ENCODE data around the gene FBXL12. TPM values are rescaled to one million over a fixed set of nuclear protein-coding genes. Genes with fewer than 3 reads are reported as not detected.
"Not testable (repeated sequence)": the region's sequence is repeated elsewhere in the genome, so short reads cannot be mapped to it uniquely, and the experiment has no call there.

Gene FBXL12
- polyA plus RNA-seq, 1 donor, result 28.6 TPM

DNA sequence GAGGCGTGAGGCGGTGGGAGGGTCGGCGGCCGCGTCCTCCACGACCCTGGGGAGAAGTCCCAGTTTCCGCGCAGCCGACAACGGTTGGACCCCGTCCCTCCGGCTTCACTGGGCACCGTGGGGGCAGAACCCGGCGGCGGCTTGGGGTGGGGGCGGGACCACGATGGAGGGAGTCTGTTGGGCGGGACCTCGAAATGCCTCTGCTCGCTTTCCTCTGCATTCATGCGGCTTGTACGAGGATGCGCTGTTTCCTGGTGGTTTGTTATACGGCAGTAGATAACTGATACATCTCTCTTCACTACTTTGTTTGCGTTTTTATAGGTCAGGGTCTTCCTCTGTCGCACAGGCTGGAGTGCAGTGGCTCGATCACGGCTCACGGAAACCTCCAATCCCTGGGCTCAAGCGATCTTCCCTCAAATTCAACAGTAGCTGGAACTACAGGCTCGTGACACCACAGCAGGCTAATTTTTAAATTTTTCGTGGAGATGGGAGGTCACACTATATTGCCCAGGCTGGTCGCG is 25.7 kb downstream of the FBXL12 start:
- DNase-seq, result no peak

DNA sequence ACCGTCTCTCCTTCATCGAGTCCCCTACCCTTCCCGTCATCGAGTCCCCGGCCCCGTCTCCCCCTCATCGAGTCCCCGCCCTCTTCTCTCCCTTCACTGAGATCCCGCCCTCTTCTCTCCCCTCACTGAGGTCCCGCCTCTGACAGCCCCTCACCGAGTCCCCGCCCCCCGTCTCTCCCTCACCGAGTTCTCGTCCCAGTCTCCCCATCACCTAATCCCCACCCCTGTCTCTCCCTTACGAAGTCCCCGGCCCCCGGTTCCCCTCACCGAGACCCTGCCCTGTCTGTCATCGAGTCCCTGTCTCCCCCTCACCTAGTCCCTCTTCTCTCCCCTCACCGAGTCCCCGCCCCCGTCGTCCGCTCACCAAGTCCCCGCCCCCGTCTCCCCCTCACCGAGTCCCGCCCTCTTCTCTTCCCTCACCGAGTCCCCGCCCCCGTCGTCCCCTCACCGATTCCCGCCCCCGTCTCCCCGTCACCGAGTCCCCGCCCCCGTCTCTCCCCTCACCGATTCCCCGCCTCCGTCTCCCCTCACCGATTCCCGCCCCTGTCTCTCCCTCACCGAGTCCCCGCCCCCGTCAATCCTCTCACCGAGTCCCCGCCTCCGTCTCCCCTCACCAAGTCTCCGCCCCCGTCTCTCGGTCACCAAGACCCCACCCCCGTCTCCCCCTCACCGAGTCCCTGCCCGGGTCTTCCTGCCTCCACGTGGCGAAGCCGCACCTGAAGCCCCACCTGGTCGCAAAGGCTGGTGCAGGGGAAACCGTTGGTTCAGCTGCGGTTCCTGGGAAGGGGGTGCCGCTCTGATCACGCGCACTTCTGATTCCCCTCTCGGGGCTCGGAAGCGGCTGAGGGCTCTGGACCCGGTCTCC is 26.4 kb downstream of the FBXL12 start:
- DNase-seq, result peak; percentile 97

DNA sequence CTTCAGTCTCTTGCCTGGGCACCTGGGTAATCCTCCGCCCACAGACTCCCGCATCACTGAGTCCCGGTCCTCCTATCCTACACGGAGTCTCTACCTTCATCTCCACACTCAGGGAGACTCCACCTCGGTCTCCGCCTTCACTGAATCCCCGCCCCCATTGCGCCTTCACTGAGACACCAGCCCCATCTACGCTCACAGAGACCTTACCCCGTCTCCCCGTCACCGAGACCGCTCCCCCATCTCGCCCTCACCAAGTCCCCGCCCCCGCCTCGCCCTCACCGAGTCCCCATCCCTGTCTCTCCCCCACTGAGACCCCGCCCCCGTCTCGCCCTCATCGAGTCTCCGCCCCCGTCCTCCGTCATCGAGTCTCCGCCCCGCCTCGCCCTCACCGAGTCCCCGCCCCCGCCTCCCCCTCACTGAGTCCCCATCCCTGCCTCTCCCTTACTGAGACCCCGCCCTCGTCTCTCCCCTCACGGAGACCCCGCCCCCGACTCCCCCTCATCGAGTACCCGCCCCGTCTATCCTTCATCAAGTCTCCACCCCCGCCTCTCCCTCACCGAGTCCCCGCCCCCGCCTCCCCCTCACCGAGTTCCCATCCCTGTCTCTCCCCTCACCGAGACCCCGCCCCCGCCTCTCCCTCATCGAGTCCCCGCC is 27.2 kb downstream of the FBXL12 start:
- peak; percentile 94 for DNase-seq

DNA sequence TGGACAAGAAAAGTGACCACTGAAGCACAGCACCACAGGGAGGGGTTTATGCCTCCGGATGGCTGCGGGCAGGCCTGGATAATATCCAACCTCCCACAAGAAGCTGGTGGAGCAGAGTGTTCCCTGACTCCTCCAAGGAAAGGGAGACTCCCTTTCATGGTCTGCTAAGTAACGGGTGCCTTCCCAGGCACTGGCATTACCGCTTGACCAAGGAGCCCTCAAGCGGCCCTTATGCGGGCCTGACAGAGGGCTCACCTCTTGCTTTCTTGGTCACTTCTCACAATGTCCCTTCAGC is 27.9 kb downstream of the FBXL12 start:
- DNase-seq, result not testable (repeated sequence)

DNA sequence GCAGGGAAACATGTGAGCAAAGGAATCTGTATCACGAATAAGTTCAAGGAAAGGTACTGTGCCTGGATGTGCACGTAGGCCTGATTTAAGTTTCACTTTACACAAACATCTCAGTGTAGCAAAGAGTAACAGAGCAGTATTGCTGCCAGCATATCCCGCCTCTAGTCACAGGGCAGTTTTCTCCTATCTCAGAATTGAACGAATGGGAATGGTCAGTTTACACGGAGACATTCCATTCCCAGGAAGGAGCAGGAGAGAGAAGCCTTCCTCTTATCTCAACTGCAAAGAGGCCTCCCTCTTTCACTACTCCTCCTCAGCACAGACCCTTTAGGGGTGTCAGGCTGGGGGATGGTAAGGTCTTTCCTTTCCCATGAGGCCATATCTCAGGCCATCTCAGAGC is 29.3 kb downstream of the FBXL12 start:
- DNase-seq, result not testable (repeated sequence)

DNA sequence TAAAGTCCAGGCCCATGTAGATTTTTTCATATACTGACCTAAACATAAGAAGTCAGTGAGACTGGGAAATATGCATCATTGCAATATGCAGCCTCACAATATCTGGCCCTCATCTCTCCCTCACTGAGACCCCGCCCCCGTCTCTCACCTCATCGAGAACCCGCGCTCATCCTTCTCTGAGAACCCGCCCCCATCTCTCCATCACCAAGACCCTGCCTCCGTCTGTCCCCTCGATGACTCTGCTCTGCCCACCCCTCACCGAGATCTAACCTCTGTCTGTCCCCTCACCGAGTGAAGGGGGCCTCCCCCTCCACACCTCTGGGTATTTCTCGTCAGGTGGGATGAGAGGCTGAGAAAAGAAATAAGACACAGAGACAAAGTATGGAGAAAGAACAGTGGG is 29.8 kb downstream of the FBXL12 start:
- no peak for DNase-seq

DNA sequence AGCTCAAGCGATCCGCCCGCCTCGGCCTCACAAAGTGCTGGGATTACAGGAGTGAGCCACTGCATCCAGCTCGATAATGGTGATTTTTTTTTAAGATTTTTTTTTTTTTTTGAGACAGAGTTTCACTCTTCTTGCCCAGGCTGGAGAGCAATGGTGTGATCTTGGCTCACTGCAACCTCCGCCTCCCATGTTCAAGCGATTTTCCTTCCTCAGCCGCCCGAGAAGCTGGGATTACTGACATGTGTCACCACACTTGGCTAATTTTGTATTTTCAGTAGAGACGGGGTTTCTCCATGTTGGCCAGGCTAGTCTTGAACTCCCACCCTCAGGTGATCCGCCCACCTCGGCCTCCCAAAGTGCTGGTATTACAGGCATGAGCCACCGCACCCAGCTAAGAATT is 30.3 kb downstream of the FBXL12 start:
- DNase-seq, result not testable (repeated sequence)

DNA sequence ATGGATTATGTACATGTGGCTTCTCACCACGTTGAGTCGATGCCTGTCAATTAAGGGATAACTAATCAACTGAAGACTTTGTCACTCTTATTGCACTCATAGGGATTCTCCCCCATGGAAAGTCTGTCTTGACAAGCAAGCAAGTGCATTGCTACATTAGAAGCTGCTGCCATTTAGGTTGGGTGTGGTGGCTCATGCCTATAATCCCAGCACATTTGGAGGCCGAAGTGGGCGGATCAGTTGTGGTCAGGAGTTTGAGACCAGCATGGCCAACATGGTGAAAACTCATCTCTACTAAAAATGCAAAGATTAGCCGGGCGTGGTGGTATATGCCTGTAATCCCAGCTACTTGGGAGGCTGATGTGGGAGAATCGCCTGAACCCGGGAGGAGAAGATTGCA is 32.1 kb downstream of the FBXL12 start:
- DNase-seq, result no peak

DNA sequence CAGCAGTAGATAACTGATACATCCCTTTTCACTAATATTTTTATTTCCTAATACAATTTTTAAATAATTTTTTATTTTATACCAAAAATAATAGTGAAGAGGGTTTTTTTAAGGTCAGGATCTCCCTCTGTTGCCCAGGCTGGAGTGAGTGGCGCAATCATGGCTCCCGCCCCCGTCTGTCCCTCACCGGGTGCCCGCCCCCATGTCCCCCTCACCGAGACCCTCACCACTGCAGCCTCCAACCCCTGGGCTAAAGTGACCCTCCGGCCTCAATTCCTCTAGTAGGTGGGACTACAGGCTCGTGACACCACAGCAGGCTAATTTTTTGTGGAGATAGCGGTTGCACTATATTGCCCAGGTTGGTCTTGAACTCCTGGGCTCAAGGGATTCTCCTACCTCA is 32.5 kb downstream of the FBXL12 start:
- DNase-seq, result no peak

DNA sequence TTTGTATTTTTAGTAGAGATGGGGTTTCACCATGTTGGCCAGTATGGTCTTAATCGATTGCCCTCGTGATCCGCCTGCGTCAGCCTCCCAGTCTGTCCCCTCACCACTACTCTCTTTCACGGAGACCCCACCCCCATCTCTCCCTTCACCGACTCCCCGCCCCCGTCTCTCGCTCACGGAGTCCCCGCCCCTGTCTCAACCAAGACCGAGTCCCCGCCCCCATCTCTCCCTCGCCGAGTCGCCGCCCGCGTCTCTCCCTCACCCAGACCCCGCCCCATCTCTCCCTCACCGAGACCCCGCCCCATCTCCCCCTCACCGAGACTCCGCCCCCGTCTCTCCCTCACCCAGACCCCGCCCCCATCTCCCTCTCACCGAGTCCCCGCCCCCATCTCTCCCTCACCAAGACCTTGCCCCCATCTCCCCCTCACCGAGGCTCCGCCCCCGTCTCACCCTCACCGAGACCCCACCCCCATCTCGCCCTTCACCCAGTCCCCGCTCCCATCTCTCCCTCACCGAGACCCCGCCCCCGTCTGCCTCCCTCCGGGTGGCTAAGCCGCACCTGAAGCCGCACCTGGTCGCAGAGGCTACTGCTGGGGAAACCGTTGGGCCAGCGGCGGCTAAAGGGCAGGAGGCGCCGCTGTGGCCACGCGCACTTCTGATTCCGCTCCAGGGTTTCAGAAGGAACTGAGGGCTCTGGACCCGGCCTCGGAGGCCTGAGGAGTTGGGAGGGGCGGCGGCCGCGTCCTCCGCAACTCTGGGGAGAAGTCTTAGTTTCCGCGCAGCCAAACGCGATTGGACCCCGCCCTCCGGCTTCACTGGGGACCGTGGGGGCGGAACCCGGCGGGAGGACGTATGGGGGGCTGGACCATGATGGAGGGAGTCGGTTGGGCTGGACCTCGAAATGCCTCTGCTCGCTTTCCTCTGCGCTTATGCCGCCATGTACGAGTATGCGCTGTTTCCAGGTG is 33.2 kb downstream of the FBXL12 start:
- DNase-seq, result peak; percentile 97

DNA sequence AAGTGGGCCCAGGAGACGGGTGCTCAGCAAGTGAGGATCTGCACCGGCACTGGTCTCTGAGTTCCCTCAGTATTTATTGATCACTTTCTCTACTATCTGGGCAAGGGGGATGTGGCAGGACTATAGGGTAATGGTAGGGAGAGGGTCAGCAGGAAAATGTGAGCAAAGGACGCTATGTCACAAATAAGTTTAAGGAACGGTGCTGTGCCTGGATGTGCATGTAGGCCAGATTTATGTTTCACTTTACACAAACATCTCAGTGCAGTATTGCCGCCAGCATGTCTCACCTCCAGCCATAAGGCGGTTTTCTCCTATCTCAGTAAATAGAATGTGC is 34.7 kb downstream of the FBXL12 start:
- DNase-seq, result not testable (repeated sequence)

DNA sequence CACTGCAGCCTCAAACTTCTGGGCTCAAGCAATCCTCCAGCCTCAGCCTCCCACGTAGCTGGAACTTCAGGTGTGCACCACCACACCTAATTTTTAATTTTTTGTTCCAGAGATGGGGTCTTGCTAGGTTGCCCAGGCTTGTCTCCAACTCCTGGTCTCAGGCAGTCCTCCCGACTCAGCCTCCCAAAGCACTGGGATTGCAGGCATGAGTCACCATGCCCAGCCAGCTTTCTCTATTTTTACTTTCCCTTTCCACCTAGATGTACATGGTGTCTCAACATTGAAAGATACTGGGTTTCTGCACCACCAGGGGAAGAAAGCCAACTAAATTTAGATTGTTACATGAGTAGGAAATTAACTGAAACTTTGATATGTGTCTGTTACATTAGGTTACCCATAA is 36.5 kb downstream of the FBXL12 start:
- no peak for DNase-seq

DNA sequence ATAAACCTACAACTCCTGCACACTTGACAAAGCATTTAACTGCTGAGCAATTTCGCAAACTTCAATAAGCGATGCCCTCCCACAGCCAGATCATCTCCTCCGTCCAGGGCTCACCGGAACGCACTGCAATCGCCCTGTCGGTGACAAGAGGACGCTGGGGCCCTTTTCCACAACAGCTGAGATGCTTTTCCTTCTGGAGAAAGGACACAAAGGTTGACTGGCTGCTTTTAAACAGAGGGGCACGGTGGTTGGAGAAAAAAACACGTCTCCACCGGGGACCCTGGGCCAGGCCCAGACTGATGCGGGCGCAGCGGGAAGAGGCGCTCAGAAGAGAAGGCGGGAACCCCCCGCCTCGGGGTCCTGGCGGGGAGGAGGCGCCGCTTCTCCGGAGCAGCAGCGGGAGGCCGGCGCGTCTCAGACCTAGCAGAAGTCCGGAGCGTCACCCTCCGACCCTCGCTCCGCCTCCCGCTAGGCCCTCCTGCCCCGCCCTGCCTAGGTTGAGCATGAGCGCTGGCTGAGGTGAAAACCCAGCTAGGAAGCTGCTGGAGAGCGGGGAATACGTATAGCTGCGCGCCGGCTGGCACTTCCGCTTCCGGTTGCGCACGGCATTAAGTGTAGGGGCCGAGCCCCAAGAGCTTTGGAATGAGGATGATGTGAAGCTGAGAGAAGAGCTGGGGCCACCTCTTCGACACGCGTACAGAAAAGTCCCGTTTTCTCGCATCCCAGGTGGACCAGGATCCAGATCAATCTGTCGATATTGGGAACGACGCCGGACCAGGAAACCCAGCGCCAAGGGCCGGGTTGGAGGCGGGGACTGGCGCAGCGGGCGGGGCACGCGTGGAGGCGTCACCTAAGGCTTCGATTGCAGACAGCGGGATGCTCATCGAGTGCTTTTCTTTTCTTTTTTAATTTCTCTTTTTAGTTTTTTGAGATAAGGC is 50.4 kb downstream of the FBXL12 start, which contains the start of gene ZNF846:
Gene ZNF846, minus strand, starts transcription at position 564 of the 938 bp plus-strand sequence. CDS start 3,788 bp downstream, outside the sequence.
- DNase-seq, result peak; percentile 95

Other genes with a start within 250 kb of the FBXL12 start
- 33.2 TPM for gene ZNF121, start 234.6 kb downstream of the FBXL12 start, polyA plus RNA-seq (ENCODE audit: insufficient read length)
- 73.0 TPM for gene ZNF561, start 197.8 kb downstream of the FBXL12 start, polyA plus RNA-seq (ENCODE audit: insufficient read length)
- 29.9 TPM for gene ZNF562, start 144.0 kb downstream of the FBXL12 start, polyA plus RNA-seq (ENCODE audit: insufficient read length)
- 42.2 TPM for gene ZNF846, start 50.3 kb downstream of the FBXL12 start, polyA plus RNA-seq (ENCODE audit: insufficient read length)
- gene UBL5, start 8.8 kb upstream of the FBXL12 start, polyA plus RNA-seq (ENCODE audit: insufficient read length), result 265 TPM
- 44.6 TPM for gene PIN1, start 16.2 kb upstream of the FBXL12 start, polyA plus RNA-seq (ENCODE audit: insufficient read length)
- 18.9 TPM for gene OLFM2, start 117.4 kb upstream of the FBXL12 start, polyA plus RNA-seq (ENCODE audit: insufficient read length)
- gene COL5A3, start 191.4 kb upstream of the FBXL12 start, polyA plus RNA-seq (ENCODE audit: insufficient read length), result 0.71 TPM
- gene RDH8, start 194.4 kb upstream of the FBXL12 start, polyA plus RNA-seq (ENCODE audit: insufficient read length), result 0.40 TPM